Brain microvascular endothelial cell (primary cell): ENCODE measurements around the gene CORO1C.
A peak's percentile ranks its signal among the peaks of the same experiment; 100 is the strongest.
"Not testable (repeated sequence)": the region's sequence is repeated elsewhere in the genome, so short reads cannot be mapped to it uniquely, and the experiment has no call there.

Experiments used
- DNase-seq: peaks from one replicate; pipeline ENCODE4 v3.0.0-alpha.2; 2020
- H3K27ac ChIP-seq: fragments of 250-450 bp; sonication (Bioruptor Pico); 2 replicates; pipeline ENCODE4 v1.5.1; 2020; ENCODE audit warnings: mild to moderate bottlenecking, moderate library complexity
- H3K27me3 ChIP-seq: fragments of 250-450 bp; sonication (Bioruptor Pico); replicated peaks from 2 replicates; pipeline ENCODE4 v1.5.1; 2020; ENCODE audit warnings: mild to moderate bottlenecking
- H3K36me3 ChIP-seq: fragments of 250-450 bp; sonication (Bioruptor Pico); replicated peaks from 2 replicates; pipeline ENCODE4 v1.5.1; 2020; ENCODE audit warnings: mild to moderate bottlenecking
- H3K4me3 ChIP-seq: 2 replicates; pipeline ENCODE4 v1.5.1; 2011; ENCODE audit warnings: low read depth, mild to moderate bottlenecking, control low read depth, low read length, moderate library complexity
- CTCF ChIP-seq: IDR thresholded peaks from 2 replicates; pipeline ENCODE4 v1.5.1; 2011; ENCODE audit warnings: low read depth, mild to moderate bottlenecking, moderate library complexity, low read length, control low read depth, inconsistent platforms; ENCODE audit errors: missing control alignments
- in situ Hi-C: cut with HindIII; loops from 2 replicates; pipeline ENCODE4 v1.10.0; 2017; ENCODE audit warnings: low sequenced_read_pairs, low pct_ligation_motif_present

Gene CORO1C

GRCh38 chr12:108621161-108621560, 110.2 kb downstream of the CORO1C start:
- Histone ChIP-seq H3K27ac (no peak overlapping the region), H3K27me3 (no peaks in the 10 kb centered on the region), H3K4me3 (no peak overlapping the region), H3K36me3 (no peaks in the 10 kb centered on the region)
- DNase-seq: no peak
- TF ChIP-seq CTCF: no peak
- in situ Hi-C loops: no loop called here

- no peak overlapping the region for H3K27ac ChIP-seq
- DNase-seq: no peak
Observed at GRCh38 chr12:108620236-108620879, 111.0 kb downstream of the CORO1C start.

GRCh38 chr12:108619369-108620160, 111.8 kb downstream of the CORO1C start:
- Histone ChIP-seq H3K27ac (no peak overlapping the region), H3K4me3 (no peak overlapping the region), H3K36me3 (no peaks in the 10 kb centered on the region), H3K27me3 (no peaks in the 10 kb centered on the region)
- in situ Hi-C loops: no loop called here
- DNase-seq: no peak
- no peak for TF ChIP-seq CTCF

More at GRCh38 chr12:108620236-108620879, 111.0 kb downstream of the CORO1C start:
- in situ Hi-C loops: no loop called here
- Histone ChIP-seq H3K4me3 (no peak overlapping the region), H3K36me3 (no peaks in the 10 kb centered on the region), H3K27me3 (no peaks in the 10 kb centered on the region)
- TF ChIP-seq CTCF: no peak

- H3K36me3 ChIP-seq, H3K27ac ChIP-seq, H3K4me3 ChIP-seq, DNase-seq, in situ Hi-C loops, H3K27me3 ChIP-seq: not testable (repeated sequence)
Observed at GRCh38 chr12:108618953-108619274, 112.4 kb downstream of the CORO1C start.

- DNase-seq: peak; percentile 73
- no peaks in the 10 kb centered on the region for H3K27me3 ChIP-seq
- in situ Hi-C loops: no loop called here
- TF ChIP-seq CTCF: peak; percentile 96
- H3K36me3 ChIP-seq: no peaks in the 10 kb centered on the region
- no peak overlapping the region for H3K27ac ChIP-seq
- H3K4me3 ChIP-seq: no peak overlapping the region
Observed at GRCh38 chr12:108618079-108618952, 113.0 kb downstream of the CORO1C start.
